Left lung (tissue), 10 donors: Measurements from ENCODE around the gene CFAP77. TPM values are rescaled to one million over a fixed set of nuclear protein-coding genes. Genes with fewer than 3 reads are reported as not detected.

ENCODE experiments used
- ATAC-seq: fragments of 200-7000 bp; cut with Tn5 transposase; one replicate; pipeline ENCODE4 v1.9.1; 2020; ENCODE audit warnings: moderate library complexity
- DNase-seq, 4 donors: peaks; one replicate each; pipeline ENCODE4 v3.0.0-alpha.2; 2013 to 2020
- H3K27ac ChIP-seq, 2 donors: fragments of 200-600 bp; sonication (generic) in 1 of 2; one replicate each; pipeline versions ENCODE4 v1.5.0 to v1.8.0; 2020 to 2021
- H3K27me3 ChIP-seq, 2 donors: fragments of 200-600 bp; sonication (generic) in 1 of 2; one replicate each; pipeline versions ENCODE4 v1.5.0 to v1.8.0; 2020 to 2021
- H3K36me3 ChIP-seq, 2 donors: fragments of 200-600 bp; sonication (generic) in 1 of 2; one replicate each; pipeline versions ENCODE4 v1.5.0 to v1.8.0; 2020 to 2021
- H3K4me1 ChIP-seq, 2 donors: fragments of 200-600 bp; one replicate each; pipeline ENCODE4 v1.8.0; 2021
- H3K4me3 ChIP-seq, 2 donors: fragments of 200-600 bp; sonication (generic) in 1 of 2; one replicate each; pipeline versions ENCODE4 v1.5.0 to v1.8.0; 2020 to 2021; ENCODE audit warnings: mild to moderate bottlenecking in 1 of 2
- H3K9me3 ChIP-seq, 2 donors: fragments of 200-600 bp; sonication (generic) in 1 of 2; one replicate each; pipeline versions ENCODE4 v1.5.0 to v1.8.0; 2020 to 2021
- intact Hi-C, 2 donors: fragments of 100-400 bp; cut with DNase I; formaldehyde crosslinking; loops; one replicate each; pipeline versions ENCODE4 v1.11.2 to v1.14.2; 2022
- polyA plus RNA-seq, 6 donors: library from polyadenylated mRNA; unstranded; fragments of 120-200 nt; gene quantifications; one replicate each; pipeline ENCODE4 v1.2.1, GENCODE V29; 2013; ENCODE audit not compliant: insufficient read length in 6 of 6
- total RNA-seq, 2 donors: library from RNA; stranded (reverse); fragmentation: NEBNext Ultra II Directional; extraction: Animal tissue kit (Norgen Biotek cat#: 25700); gene quantifications; one replicate each; pipeline ENCODE4 v1.2.1, GENCODE V29; 2021
- TF ChIP-seq, protein P1 (sequence below), 2 donors: fragments of 200-600 bp; sonication (generic) in 1 of 2; IDR thresholded peaks; one replicate each; pipeline versions ENCODE4 v1.5.0 to v1.8.0; 2021; ENCODE audit warnings: antibody characterized with exemption in 2 of 2
- donor health status: DM: no; HTN: yes; CAD: no.
- donor health status: DM: no; HTN: no; CAD: no.

CFAP77 gene
- total and polyA plus RNA-seq, 8 donors = 0.50 to 3.7 (median 2.4) TPM; not detected in 1

DNA sequence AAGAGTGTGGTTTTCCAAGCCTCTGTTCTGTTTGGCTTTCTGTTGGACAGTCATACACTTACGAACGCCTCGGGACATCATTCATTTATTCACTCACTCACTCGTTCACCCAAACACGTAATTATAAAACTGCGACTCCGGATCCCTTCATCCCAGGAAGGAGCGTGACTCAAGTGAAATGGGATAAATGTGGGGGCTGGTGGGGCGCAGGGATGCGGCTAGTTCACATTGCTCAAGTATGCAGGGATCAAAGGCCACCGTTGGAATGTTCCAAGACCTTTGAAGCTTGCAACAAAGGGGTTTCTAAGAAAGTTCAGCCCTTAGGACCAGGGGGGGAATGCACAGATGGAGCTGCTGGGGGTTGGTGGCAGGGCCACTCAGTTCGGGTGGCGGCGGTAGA lies 64.2 kb downstream of the CFAP77 start:
- no peaks in the 10 kb centered on the region for H3K4me1 ChIP-seq
- no peaks in the 10 kb centered on the region for H3K9me3 ChIP-seq
- intact Hi-C loops = no loop called here
- DNase-seq (no peak), ATAC-seq (no peak)
- no peaks in the 10 kb centered on the region for H3K36me3 ChIP-seq
- H3K4me3 ChIP-seq = no peak overlapping the region
- peaks cover 0 to 33% of the 10 kb centered on the region in 2 donors for H3K27me3 ChIP-seq
- TF ChIP-seq, protein P1, sequence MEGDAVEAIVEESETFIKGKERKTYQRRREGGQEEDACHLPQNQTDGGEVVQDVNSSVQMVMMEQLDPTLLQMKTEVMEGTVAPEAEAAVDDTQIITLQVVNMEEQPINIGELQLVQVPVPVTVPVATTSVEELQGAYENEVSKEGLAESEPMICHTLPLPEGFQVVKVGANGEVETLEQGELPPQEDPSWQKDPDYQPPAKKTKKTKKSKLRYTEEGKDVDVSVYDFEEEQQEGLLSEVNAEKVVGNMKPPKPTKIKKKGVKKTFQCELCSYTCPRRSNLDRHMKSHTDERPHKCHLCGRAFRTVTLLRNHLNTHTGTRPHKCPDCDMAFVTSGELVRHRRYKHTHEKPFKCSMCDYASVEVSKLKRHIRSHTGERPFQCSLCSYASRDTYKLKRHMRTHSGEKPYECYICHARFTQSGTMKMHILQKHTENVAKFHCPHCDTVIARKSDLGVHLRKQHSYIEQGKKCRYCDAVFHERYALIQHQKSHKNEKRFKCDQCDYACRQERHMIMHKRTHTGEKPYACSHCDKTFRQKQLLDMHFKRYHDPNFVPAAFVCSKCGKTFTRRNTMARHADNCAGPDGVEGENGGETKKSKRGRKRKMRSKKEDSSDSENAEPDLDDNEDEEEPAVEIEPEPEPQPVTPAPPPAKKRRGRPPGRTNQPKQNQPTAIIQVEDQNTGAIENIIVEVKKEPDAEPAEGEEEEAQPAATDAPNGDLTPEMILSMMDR (IDR thresholded peaks at IDR 0.05) = no peak
- no peak overlapping the region for H3K27ac ChIP-seq

GRCh38 chr9:132478353-132479050 lies 68.5 kb downstream of the CFAP77 start:
- Histone ChIP-seq H3K36me3 (no peaks in the 10 kb centered on the region), H3K4me3 (no peak overlapping the region), H3K4me1 (no peaks in the 10 kb centered on the region), H3K27me3 (peaks cover 0 to 60% of the 10 kb centered on the region in 2 donors), H3K27ac (no peak overlapping the region), H3K9me3 (no peaks in the 10 kb centered on the region)
- TF ChIP-seq, protein P1 (IDR thresholded peaks at IDR 0.05) = no peak
- ATAC-seq = no peak
- no peak for DNase-seq
- intact Hi-C loops = no loop called here

DNA sequence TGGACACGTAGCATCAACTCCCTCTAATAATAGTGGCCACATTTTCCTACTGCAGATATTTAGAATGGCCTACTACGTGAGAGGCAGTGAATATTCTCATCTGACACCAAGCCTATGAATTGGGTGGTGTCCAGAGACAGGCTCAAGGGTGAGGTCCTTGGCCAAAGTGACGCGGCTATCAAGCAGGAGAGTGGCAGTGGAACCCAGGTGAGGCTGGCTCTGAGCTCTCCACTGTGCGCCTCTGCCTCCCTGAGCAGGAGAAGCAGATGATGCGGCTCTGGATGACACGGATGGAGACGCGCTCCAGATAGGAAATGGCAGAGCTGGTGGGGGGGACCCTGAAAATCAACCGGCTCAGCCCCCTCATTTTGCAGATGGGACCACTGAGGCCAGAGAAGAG lies 69.7 kb downstream of the CFAP77 start:
- TF ChIP-seq, protein P1 (IDR thresholded peaks at IDR 0.05) = no peak
- intact Hi-C loops = no loop called here
- Histone ChIP-seq H3K27ac (no peak overlapping the region), H3K9me3 (no peaks in the 10 kb centered on the region), H3K4me3 (no peak overlapping the region), H3K36me3 (no peaks in the 10 kb centered on the region), H3K4me1 (no peaks in the 10 kb centered on the region), H3K27me3 (peaks cover 0 to 63% of the 10 kb centered on the region in 2 donors)
- ATAC-seq = no peak
- DNase-seq = no peak

DNA sequence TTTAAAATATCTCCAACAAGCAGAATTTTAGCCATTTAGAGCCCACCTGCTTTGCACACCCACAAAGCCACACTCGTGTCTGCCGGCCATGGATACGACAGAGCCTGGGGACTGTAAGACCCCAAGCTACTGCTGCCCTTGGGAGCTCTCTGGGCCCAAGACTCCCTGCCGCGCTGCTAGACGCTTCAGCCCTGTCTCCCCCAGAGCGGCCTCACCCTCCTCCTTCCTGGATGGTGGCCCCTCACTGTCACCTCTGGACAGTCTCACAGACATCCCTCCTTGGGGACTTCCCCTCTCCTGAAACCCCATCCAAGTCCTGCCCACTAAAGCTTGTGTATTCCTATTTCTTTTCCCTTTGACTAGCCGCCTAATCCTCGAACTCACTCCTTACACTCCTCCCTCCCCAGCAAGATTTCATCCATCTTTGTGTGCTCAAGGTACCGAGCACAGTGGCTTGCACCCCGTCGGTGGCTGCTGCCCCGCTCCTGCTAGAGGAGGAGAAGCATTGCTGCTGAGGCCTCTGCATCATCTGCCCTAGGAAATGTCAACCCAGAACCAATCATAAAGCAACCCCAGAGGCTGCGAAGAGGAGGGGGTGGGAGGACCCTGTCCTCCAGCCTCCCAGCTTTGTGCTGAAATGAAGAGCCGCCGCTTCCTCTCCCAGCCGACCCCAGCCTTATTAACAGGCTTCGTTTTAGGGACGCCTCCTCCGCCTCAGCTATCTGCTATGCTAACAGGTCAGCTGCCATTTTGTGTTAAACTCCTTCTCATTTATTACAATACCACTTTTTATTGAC lies 71.2 kb downstream of the CFAP77 start:
- H3K27ac ChIP-seq = no peak overlapping the region
- H3K4me3 ChIP-seq = no peak overlapping the region
- intact Hi-C loops = no loop called here
- TF ChIP-seq, protein P1 (IDR thresholded peaks at IDR 0.05) = no peak
- ATAC-seq = no peak
- no peaks in the 10 kb centered on the region for H3K4me1 ChIP-seq
- H3K27me3 ChIP-seq = peaks cover 3 to 69% of the 10 kb centered on the region in 2 donors
- H3K9me3 ChIP-seq = no peaks in the 10 kb centered on the region
- H3K36me3 ChIP-seq = no peaks in the 10 kb centered on the region
- no peak for DNase-seq

- Histone ChIP-seq H3K27ac (no peak overlapping the region), H3K9me3 (no peaks in the 10 kb centered on the region), H3K4me1 (no peaks in the 10 kb centered on the region), H3K4me3 (no peak overlapping the region), H3K27me3 (peaks cover 14 to 79% of the 10 kb centered on the region in 2 donors), H3K36me3 (no peaks in the 10 kb centered on the region)
- ATAC-seq (no peak), DNase-seq (no peak)
- intact Hi-C loops = no loop called here
- TF ChIP-seq, protein P1 (IDR thresholded peaks at IDR 0.05) = no peak
These were observed 72.3 kb downstream of the CFAP77 start for GRCh38 chr9:132482196-132482813.
